Esophagus muscularis mucosa (tissue), 4 donors: ENCODE results near the gene KRTAP5-2. TPM values are rescaled to one million over a fixed set of nuclear protein-coding genes. Genes with fewer than 3 reads are reported as not detected.

Source experiments
- DNase-seq: peaks from one replicate; pipeline ENCODE4 v3.0.0-alpha.2; 2017; ENCODE audit errors: extremely low spot score
- H3K27ac ChIP-seq, 4 donors: fragments of 200-600 bp; sonication (generic); replicated peaks in 1 of 4; 1 replicate in 3 of 4; 2 replicates in 1 of 4; pipeline ENCODE4 v1.5.1; 2016 to 2019; ENCODE audit warnings: mild to moderate bottlenecking in 1 of 4
- H3K27me3 ChIP-seq, 4 donors: fragments of 200-600 bp; sonication (generic); one replicate each; pipeline versions ENCODE4 v1.5.1 to v1.6.0; 2016 to 2019
- H3K36me3 ChIP-seq, 4 donors: fragments of 200-600 bp; sonication (generic); one replicate each; pipeline ENCODE4 v1.5.1; 2016 to 2019
- H3K4me1 ChIP-seq, 4 donors: fragments of 200-600 bp; sonication (generic); one replicate each; pipeline ENCODE4 v1.5.1; 2016 to 2019
- H3K4me3 ChIP-seq, 4 donors: fragments of 200-600 bp; sonication (generic); 1 replicate in 2 of 4; 2 replicates in 2 of 4; pipeline ENCODE4 v1.5.1; 2016 to 2019; ENCODE audit warnings: mild to moderate bottlenecking in 4 of 4, moderate library complexity in 1 of 4
- H3K9me3 ChIP-seq, 4 donors: fragments of 200-600 bp; sonication (generic); 1 replicate in 3 of 4; 2 replicates in 1 of 4; pipeline ENCODE4 v1.5.1; 2016 to 2019
- CTCF ChIP-seq, 3 experiments: fragments of 200-600 bp in 2 of 3; fragments of 450-650 bp in 1 of 3; sonication (generic) in 2 of 3; IDR thresholded peaks; one replicate each; pipeline ENCODE4 v1.5.1; 2017 to 2019; ENCODE audit warnings: antibody characterized with exemption in 3 of 3, mild to moderate bottlenecking in 2 of 3, moderate library complexity in 1 of 3
- EP300 ChIP-seq: sonication (generic); formaldehyde crosslinking; IDR thresholded peaks from one replicate; pipeline ENCODE4 v1.6.1; 2017; ENCODE audit warnings: antibody characterized with exemption
- POLR2A ChIP-seq: fragments of 450-650 bp; IDR thresholded peaks from one replicate; pipeline ENCODE4 v1.6.1; 2017; ENCODE audit warnings: antibody characterized with exemption, moderate library complexity, mild to moderate bottlenecking, low read depth
- POLR2AphosphoS5 ChIP-seq, 2 donors: sonication (generic); formaldehyde crosslinking; IDR thresholded peaks; one replicate each; pipeline ENCODE4 v1.6.1; 2017; ENCODE audit warnings: antibody characterized with exemption in 2 of 2
- whole genome bisulfite sequencing: methylation state at CpG from one replicate; pipeline ENCODE4 v1.1.5; 2018; 5-methylcytosine and 5-hydroxymethylcytosine counted together
- intact Hi-C: fragments of 100-400 bp; cut with DNase I; formaldehyde crosslinking; loops from one replicate; pipeline ENCODE4 v1.15.1; 2023
- total RNA-seq, 4 donors: library from RNA; depleted of rRNA; stranded (reverse); fragments of >200 nt; gene quantifications; one replicate each; pipeline versions ENCODE4 v1.1.0 to v1.2.1, GENCODE V29; 2016

The KRTAP5-2 gene
- total RNA-seq, 4 donors from 2014 or later: not detected

GRCh38 chr11:1553808-1554594 is 44.1 kb downstream of the KRTAP5-2 start:
- DNase-seq: no peak
- no peak overlapping the region for H3K27ac ChIP-seq
- intact Hi-C loops: no loop called here
- WGBS: 71% methylated on average over 18 of the region's 20 CpGs
- H3K4me1 ChIP-seq: peaks cover 22 to 47% (median 31%) of the 10 kb centered on the region in 4 donors
- H3K4me3 ChIP-seq: no peak overlapping the region
- no peaks in the 10 kb centered on the region for H3K27me3 ChIP-seq
- no peak for TF ChIP-seq POLR2A
- TF ChIP-seq POLR2AphosphoS5 (IDR thresholded peaks at IDR 0.05): no peak
- no peak for TF ChIP-seq EP300
- TF ChIP-seq CTCF (IDR thresholded peaks at IDR 0.05): no peak
- H3K9me3 ChIP-seq: no peaks in the 10 kb centered on the region
- peaks cover 0 to 23% (median 15%) of the 10 kb centered on the region in 4 donors for H3K36me3 ChIP-seq

GRCh38 chr11:1549338-1550330 is 48.5 kb downstream of the KRTAP5-2 start:
- DNase-seq: no peak
- peaks cover 31 to 52% (median 39%) of the 10 kb centered on the region in 4 donors for H3K4me1 ChIP-seq
- peaks cover 0 to 36% (median 13%) of the 10 kb centered on the region in 4 donors for H3K27me3 ChIP-seq
- H3K27ac ChIP-seq: peak overlapping the region; percentile 75 to 81 (median 80)
- H3K4me3 ChIP-seq: no peak overlapping the region
- TF ChIP-seq EP300 (no peak), POLR2A (no peak), POLR2AphosphoS5 (IDR thresholded peaks at IDR 0.05) (no peak), CTCF (IDR thresholded peaks at IDR 0.05) (no peak)
- no peaks in the 10 kb centered on the region for H3K9me3 ChIP-seq
- intact Hi-C loops: no loop called here
- H3K36me3 ChIP-seq: no peaks in the 10 kb centered on the region
- 83% methylated on average over 9 of the region's 13 CpGs for WGBS

- Histone ChIP-seq H3K27ac (peak overlapping the region; percentile 75 to 81 (median 80)), H3K4me3 (peak overlapping the region; percentile 40 to 48 (median 42)), H3K9me3 (no peaks in the 10 kb centered on the region), H3K4me1 (peaks cover 31 to 45% (median 34%) of the 10 kb centered on the region in 4 donors), H3K27me3 (peaks cover 0 to 44% (median 13%) of the 10 kb centered on the region in 4 donors), H3K36me3 (no peaks in the 10 kb centered on the region)
- WGBS: 16% methylated on average over 13 of the region's 34 CpGs
- intact Hi-C loops: no loop called here
- no peak for DNase-seq
- TF ChIP-seq CTCF (IDR thresholded peaks at IDR 0.05): no peak
- peak; percentile 83 to 90 for TF ChIP-seq POLR2AphosphoS5 (IDR thresholded peaks at IDR 0.05)
- no peak for TF ChIP-seq POLR2A
- TF ChIP-seq EP300: peak; percentile 65
These were observed 49.6 kb downstream of the KRTAP5-2 start for GRCh38 chr11:1548221-1549070.

- DNase-seq: no peak
- Histone ChIP-seq H3K4me3 (peak overlapping the region; percentile 44 to 57 (median 50)), H3K27ac (peak overlapping the region; percentile 75 to 81 (median 80)), H3K27me3 (peaks cover 0 to 45% (median 13%) of the 10 kb centered on the region in 4 donors), H3K36me3 (no peaks in the 10 kb centered on the region), H3K9me3 (no peaks in the 10 kb centered on the region), H3K4me1 (peaks cover 30 to 40% (median 31%) of the 10 kb centered on the region in 4 donors)
- intact Hi-C loops: loop anchor here (2.0 kb wide), 1 partner anchor 81 kb away; the partner anchor contains the start of gene KRTAP5-5
- 32% methylated on average over 10 of the region's 33 CpGs for WGBS
- TF ChIP-seq CTCF (IDR thresholded peaks at IDR 0.05): no peak
- no peak for TF ChIP-seq EP300
- no peak for TF ChIP-seq POLR2AphosphoS5 (IDR thresholded peaks at IDR 0.05)
- TF ChIP-seq POLR2A: no peak
These were observed 50.5 kb downstream of the KRTAP5-2 start for GRCh38 chr11:1547467-1548098.
